ENCODE results near the gene CRYGN. TPM values are rescaled to one million over a fixed set of nuclear protein-coding genes. Genes with fewer than 3 reads are reported as not detected.

CRYGN gene
- polyA plus RNA-seq, 4 donors: 0.31 to 4.0 (median 2.6) TPM

DNA sequence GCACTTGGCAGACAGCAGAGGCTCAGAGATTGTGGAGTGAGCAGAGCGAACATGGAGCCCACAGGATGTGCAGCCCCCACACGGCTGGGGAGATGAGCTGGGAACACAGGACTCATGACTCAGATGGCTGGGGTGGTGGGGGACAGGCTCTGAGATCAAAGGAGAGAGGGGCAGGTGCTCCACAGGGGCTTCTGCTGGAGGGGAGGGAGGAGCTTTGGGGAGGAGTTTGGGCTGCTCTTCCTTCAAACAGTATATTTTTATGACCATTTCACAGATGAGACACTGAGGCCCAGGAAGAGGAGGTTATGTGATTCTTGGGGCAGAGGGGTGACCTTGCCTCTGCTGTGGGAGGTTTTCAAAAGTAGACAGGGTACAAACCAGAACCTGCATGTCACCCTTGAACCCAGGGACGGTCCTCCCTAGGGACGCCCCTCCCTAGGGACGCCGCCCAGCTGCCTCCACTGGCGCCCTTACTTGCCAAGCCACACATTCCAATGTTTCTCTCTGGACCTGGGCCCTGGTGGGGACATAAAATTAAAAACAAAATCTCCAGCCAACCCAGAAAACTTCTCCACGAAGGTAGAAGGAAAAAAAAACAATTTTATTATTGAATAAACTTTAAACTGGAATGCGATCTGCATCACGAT is 981 bp upstream of the CRYGN start:
- DNase-seq (ENCODE audit: low read depth in 4 of 4, low spot score in 3 of 4): no peak

DNA sequence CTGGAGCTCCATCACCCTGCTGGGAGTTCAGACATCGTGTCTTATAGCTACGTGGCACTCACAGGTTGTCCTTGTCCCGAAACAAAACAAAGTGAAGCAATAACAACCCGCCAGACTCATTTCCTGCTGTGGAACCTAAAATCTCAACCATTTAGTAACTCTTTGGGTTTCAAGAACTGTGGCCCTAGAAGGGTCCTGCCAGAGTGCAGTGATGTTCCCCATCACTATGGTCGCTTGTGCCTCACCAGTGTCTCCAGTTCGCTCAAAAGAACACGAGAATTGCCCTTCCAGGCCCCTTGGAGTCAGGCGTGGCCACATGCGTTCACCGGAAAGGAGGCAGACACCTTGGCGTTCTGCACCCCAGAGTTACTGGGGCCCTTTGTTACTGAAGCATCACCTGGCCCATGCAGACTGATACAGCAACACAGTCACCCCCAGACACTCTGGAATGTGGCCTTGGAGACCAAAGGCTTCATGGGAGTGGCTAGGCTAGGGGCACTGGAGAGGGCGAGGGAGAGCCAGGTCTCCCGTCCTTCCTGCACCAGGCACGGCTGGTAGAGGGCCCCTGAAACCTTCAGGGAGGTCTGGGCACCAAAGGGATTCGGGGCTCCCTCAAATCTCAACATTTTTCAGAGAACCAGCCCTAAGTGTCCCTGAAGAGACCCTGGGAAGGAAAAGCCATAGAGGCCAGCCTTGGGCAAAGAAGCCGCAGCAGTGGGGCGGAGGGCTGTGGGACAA is 908 bp downstream of the CRYGN start:
- no peak for DNase-seq (ENCODE audit: low read depth in 4 of 4, low spot score in 3 of 4)

DNA sequence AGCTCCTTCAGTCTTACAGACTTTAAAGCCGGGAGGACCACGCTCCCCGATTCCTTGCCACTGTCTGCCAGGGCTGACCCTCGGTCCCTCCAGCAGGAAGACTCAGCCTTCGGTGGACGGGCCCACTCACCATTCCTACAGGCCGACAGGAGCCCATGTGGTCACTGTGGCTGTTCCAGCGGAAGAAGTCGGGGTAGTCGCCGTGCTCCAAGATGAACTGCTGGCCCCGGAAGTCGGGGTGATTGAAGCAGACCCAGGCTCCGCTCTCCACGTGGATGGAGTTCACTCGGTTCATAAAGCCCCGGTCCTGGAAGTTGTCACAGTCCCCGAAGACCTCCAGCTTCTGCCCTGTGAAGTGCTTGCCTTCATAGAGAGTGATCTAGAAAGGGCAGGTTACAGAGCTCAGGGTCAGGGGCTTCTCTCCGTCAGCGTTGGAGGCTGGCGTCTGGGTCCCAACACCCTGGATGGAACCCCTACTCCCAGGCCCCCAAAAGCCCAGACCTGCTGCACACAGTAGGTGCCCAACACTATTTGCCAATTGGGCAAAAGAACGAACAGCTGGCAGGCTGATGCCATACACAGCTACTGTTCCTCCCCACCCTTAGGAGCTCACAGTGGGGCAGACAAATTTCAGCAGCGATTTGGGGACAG is 1.9 kb downstream of the CRYGN start:
- DNase-seq (ENCODE audit: low read depth in 4 of 4, low spot score in 3 of 4): no peak

DNA sequence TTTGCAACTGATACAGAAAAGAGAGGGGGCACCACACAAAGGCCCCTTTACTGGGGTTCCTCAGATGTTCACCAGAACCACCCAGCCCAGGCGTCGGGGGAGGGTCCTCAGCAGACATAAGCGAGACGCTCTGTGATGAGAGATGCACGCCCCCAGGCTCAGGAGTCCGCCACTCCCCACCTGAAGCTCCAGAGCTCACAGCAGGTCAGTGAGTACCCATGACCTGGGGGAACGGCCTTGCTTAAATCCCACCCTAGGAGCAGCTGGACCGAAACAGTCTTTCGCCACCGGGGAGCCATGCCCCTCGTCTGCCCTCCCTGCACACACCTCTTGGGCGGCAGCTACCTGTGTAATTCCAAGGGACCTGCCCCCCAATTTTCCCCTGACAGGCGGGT is 2.8 kb downstream of the CRYGN start:
- DNase-seq (ENCODE audit: low read depth in 4 of 4, low spot score in 3 of 4): no peak

DNA sequence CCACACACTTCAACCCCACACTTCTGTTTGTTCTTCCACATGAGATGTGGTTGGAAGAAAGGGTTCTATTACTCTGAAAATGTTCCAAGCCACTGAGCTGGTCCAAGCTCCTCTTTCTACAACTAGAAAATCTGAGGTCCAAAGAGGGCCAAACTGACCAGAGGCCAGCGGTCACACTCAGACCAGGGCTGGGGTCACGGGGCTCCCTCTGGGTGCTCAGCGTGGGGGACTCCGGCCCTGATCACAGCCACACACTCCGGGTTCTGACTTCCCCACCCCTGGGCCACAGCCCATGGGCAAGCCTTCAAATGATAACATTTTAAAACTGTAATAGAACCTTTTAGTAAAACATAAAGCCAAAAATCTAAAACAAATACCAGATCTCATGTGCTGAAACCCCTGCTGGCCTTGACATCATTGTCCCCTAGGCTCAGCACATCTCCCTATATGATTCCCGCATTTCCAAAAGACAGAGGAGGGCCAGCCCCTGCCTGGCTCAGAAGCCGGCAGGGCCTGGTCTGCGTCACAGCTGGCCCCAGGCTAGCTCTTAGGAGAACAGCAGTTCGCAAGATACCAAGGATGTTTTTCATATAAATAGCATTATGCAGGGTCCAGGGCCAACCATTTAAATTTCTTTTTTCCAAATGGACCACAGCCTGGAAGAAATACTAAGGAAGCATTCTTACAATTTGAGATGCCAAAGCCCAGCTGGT is 3.3 kb downstream of the CRYGN start:
- DNase-seq (ENCODE audit: low read depth in 4 of 4, low spot score in 3 of 4): no peak

DNA sequence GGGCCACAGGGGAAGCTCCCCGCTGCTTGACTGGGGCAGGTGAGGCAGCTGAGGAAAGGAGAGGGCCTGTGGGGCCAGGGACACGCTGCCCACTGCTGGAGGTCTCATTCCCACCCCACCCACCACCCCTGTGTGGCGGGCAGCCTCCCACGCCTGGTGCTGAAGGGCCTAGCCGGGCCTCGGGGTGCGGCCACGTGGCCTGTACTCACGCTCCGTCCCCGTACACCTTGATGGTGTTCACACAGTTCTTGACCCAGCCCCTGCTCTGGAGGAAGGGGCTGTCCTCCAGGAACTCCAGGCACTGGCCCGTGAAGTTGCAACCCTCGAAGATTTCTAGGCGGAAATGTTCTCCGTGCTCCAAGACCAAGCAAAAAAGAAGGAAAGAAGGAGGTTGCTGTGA is 4.0 kb downstream of the CRYGN start:
- DNase-seq (ENCODE audit: low read depth in 4 of 4, low spot score in 3 of 4): no peak

DNA sequence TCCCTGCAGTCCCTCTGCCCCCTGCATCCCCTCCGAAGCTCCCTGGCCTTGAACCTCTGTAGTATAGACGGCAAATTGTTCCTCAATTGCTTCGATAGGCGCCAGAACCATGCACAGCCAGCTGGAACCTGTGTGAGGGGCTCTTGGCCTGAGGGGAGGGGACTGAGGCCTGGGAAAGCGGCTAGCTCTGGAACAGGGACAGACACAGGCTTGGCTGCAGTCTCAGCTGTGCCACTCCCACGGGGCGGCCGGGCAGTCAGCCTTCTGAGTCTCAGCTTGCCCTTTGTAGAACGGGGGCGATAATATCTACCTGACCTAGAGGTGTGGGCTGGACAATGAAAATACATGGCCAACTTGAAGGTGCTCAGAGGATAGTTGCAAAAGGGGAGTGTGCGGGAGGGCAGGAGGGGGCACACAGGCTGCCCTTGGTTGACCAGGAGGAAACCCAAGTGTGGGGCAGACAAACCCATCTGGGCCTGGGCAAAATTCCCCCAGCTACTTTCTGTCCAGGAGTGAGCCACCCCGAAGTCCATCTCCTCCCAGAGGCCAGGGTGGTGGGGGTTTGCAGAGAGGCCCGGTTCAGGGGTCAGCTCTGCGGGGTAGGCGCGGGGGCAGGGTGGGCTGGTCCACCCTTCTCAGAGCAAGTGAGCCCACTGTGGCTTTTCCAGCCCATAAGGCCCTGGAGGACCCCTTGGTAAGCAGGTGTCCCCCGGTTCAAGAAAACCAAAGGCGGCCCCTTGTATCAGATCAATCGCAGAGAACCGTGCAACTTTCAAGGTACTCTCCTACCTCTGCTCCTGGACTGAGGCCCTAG is 4.6 kb downstream of the CRYGN start:
- DNase-seq (ENCODE audit: low read depth in 4 of 4, low spot score in 3 of 4): no peak

DNA sequence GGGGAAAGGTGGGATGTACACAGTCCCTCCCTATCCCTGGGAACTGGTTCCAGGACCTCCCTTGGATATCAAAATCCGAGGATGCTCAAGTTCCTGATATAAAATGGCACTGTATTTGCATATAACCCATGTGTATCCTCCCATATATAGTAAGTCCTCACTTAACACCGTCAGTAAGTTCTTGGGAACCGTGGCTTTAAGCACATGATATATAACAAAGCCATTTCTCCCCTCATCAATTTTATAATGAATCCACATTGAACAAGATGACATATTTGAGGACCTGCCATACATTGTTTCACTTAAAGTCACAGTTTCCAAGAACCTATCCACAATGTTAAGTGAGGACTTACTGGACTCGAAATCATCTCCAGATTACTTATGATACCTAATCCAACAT is 5.4 kb downstream of the CRYGN start:
- DNase-seq (ENCODE audit: low read depth in 4 of 4, low spot score in 3 of 4): no peak

DNA sequence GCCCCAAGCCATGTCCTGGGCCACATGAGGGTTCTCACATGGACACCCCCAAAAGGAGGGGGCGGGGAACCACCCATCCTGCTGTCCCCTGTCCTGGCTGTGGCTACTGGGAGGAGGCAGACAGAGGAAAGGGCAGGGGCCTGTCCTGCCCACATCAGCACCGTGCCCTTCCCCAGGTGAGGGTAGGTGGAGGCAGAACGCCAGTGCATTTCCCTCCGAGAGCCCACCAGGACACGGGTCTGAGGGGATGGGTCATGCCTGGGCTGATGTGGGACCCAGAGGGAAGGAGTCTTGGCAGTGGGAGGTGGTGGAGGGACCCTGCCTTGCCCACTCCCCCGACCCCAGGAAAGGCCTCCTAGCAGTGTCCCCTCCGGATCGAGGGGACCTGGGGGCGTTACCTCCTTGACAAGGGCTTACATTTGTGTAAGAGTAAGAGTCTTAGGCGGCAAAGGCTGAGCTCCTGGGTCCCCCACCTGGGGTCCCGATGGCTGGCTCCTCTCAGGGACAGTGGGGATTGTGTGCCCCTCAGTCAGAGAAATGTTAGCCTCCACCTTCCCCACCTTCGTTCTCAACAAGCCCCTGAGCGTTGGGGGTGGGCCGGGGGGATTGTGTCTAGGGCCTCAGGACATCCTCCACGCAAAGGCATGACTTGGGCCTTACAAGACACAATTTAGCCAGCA is 6.1 kb downstream of the CRYGN start:
- DNase-seq (ENCODE audit: low read depth in 4 of 4, low spot score in 3 of 4): no peak

DNA sequence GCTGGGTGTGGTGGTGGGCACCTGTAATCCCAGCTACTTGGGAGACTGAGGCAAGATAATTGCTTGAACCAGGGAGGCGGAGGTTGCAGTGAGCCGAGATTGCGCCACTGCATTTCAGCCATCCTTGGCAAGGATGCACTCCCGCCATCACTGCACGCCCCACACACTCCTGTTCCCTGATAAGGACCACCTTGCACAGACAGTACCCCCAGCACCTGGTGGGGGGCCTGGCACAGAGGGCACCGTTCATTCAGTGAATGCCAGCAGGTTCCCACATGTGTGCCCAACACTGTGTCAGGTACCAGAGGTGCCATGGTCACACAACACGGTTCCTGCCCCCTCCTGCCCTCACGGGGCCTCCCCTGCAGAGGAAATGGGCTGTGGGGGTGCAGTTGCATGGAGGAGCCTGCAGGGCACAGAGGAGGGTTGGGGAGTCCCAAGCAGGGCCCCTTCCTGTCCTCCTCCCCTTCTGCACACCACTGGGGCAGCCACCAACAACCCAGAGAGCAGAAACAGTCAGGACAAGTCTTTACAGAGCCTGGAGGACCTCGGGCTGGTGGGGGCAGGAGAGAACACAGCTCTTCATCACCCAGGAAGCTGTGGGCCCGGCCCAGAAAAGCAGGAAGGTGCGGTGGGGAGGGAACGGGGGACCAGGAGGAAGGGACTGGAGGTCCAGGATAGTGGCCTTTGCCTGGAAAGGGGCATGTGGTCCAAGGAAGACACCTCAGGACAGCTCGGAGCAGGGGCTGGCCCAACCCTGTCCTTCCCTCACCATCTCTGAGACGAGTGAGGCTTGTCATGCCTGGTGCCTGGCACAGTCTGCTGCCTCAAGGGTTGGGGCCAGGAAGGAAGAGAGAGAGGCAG is 7.1 kb downstream of the CRYGN start:
- no peak for DNase-seq (ENCODE audit: low read depth in 4 of 4, low spot score in 3 of 4)

DNA sequence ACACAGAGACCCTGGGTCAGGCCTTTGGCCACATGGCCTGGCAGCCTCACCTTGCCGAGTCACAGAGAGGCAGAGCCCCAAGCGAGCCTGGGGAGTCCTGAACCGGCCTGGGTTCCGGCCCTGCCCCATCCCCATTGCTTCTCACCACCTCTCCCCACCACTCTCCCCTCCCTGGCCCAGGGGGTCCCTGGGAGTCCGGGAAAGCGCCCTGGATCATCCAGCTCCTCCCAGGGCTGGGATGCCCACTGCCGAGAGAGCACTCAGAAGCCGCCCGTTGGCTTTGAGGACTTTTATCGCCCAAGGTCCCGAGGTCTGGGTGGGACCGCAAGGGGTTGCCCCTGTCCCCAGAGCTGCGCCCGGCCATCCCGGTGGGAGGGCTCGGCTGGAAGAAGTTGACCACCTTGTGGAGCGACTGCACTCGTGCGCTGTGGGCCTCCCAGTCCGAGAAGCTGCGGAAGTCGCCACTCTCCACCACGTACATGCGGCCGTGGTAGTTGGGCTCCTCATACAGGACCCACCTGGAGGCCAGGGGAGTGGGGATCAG is 8.1 kb downstream of the CRYGN start:
- no peak for DNase-seq (ENCODE audit: low read depth in 4 of 4, low spot score in 3 of 4)

DNA sequence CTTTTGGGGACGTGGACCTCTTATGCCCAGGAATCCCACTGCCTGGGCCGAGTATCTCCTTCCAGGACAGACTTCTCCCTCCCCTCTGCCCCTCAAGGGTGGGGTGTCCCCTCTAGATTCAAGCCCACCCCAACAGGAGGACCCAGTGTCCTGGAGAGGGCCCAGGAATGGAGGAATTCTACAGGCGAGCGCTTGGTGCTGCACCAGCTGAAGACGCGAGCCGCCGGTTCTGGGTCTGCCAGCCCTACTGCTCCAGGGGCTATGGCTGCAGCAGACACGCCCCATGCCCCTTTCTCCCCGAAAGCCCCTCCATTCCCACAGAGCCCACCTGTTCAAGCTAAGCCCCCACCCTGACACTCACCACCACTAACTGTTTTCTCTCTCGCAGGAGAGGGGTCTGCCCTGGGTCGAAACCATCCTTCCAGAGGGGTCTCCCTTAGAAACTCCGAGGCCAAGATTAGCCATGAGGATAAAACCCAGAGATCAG is 8.6 kb downstream of the CRYGN start:
- no peak for DNase-seq (ENCODE audit: low read depth in 4 of 4, low spot score in 3 of 4)

DNA sequence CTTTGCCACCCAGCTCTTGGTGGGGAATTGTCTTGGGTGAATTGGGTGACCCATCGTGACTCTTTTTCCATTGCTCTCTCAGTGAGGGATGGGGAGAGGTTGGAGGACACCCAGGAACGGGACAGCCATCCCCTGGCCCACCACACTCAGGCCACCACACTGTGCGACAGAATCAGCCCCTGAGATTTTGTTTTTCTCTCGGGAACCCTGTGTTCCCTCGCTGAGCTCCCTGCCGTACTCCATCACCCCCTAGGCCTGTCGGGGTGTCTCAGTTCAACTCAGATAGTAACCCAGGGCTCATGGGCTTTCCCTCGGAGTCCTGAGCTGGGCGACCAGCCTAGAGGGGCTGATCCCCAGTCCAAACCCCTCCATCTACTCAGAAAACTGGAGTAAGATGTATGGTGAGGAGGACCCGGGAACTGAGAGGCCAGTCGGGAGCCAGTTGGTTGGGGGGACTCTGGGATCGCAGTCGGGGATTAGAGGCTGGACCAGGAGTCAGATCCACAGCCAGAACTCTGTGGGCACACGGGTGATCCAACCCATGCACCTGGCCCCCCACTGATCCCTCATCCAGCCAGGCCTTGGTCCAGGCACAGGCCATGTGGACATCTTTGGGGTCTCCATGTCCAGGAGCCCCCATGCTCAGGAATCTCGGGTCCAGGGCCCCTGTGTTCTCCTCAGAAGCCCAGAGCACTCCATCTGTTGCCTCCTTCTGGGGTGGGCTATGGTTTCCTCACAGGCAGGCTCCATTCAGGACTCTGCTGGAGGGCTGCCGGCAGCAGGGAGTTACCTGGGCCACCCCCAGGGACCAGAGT is 9.3 kb downstream of the CRYGN start:
- no peak for DNase-seq (ENCODE audit: low read depth in 4 of 4, low spot score in 3 of 4)

DNA sequence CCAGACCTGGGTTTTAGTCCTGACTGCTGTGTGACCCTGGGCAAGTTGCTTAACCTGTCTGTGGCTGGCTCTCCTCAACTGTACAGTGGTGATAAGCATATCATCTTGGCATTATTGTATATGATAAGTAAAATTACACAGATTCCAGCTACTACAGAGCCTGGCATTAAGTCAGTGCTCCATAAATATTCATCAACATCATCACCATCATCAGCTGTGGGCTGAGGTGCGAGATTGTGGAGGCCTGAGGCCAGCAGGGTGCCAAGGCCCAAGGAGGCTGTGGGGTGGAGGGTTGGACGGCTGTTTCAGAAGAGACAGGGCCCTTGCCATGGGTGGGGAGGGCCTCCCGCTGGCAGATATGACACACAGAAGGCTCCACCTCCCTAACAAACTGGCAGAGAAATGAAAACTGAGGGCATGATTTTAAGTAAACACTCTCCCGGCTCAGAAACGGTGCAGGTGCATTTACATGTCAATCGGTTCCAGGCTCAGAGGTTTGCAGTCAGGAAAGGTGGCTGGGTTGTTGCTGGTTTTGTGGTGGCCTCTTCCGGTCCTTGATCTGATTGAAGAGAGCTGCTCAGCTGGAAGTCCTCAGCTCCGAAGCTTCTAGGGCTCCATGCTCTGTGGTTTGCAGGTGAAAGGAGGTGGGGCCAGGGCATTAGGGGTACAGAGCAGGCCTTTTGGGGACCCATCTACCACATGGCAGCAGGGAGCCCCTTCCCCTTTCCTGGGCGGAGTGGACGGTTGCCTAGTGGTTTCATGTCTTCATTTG is 10.2 kb downstream of the CRYGN start:
- no peak for DNase-seq (ENCODE audit: low read depth in 4 of 4, low spot score in 3 of 4)

DNA sequence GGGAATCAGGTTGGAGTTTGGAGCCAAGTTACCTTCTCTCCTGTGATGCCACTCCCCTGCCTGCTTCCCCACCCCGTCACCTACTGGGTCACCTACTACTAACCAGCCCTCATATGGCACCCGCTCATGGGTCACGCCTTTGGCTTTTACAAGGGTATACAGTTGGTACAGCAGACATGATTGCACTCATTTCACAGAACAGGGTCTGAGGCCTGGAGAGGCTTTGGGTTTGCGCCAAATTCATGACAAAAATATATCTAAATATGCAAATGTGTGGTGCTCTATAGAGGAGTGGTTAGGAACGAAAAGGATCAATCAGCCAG is 10.7 kb downstream of the CRYGN start:
- no peak for DNase-seq (ENCODE audit: low read depth in 4 of 4, low spot score in 3 of 4)

DNA sequence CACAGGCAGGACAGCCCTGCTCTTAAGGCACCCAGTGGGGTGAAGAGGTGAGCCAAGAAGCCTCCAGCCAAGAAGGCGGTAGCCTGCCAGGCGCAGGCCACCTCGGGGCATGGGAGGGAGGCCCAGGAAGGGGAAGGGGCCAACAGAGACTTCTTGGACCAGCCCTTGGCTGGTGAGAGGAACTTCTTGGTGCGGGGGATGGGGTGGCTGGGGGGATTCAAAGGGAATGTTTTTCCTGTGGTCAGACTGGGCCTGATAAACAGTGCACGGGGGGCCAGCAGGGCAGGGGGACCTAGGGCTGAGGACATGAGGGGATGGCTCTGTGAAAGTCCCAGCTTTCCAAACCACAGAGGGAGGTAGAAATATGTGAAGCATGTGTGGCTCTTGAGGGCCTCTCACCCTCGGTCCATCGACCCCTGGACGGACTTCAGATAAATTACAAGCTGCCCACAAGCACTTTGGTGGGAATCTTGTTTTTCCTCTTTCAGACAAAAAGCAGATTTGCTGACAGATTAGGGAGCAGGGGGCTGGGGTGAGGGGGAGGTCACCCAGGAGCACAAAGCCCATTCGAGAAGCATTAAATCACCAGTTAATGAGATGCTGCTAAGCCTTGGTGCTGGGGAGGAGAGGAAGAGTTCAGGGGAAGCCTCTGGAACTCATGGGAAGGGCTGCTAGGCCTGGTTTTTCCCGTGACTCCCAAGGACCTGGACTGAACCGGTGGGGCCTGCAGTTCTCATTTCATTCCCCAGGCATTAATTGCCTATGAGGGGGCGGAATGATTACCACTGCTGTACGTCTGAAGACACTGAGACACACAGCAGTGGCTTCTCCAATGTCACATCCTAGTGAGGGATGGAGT is 11.3 kb downstream of the CRYGN start:
- DNase-seq (ENCODE audit: low read depth in 4 of 4, low spot score in 3 of 4): peak in 2 of 4 donors; percentile 82 to 89
